HG03342 (cell line): ENCODE results near the gene SCP2.

Experiments used
- ATAC-seq: cut with Tn5 transposase; IDR thresholded peaks from one replicate; pipeline ENCODE4 v1.9.1; 2021; ENCODE audit warnings: mild to moderate bottlenecking, moderate library complexity; ENCODE audit not compliant: unreplicated experiment

Gene SCP2

DNA sequence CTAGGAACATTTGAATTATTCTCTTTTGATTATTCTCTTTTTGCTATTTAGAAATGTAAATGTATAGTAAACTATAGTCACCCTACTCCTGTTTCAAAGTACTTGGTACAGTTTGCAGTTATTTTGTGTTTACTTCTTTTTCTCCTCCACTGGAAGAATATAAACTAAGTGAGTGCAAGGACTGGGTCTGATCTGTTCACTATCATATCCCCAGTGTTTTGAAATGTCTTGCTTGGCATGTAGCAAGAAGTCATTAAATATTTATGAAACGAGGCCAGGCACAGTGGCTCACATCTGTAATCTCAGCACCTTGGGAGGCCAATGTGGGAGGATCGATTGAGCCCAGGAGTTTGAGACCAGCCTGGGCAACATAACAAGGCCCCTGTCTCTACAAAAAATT, 99.2 kb downstream of the SCP2 start:
- ATAC-seq, result no peak

- no peak for ATAC-seq
Observed at GRCh38 chr1:53031732-53032131, 104.7 kb downstream of the SCP2 start.

GRCh38 chr1:53037159-53037558, 110.1 kb downstream of the SCP2 start:
- ATAC-seq, result no peak

DNA sequence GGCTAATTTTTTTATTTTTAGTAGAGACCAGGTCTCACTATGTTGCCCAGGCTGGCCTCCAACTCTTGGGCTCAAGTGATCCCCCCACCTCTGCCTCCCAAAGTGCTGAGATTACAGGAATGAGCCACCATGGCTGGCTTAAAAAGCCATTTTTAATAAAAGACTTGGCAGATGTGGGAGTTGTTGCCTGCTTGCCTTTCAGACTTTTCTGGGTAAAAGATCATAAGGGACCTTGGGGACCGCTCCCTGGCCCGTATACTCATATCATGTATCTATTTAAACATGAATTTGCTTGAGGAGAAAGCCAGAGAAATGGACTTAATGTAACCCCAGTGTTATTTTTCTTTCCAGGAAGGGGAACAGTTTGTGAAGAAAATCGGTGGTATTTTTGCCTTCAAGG, 111.5 kb downstream of the SCP2 start:
- no peak for ATAC-seq

DNA sequence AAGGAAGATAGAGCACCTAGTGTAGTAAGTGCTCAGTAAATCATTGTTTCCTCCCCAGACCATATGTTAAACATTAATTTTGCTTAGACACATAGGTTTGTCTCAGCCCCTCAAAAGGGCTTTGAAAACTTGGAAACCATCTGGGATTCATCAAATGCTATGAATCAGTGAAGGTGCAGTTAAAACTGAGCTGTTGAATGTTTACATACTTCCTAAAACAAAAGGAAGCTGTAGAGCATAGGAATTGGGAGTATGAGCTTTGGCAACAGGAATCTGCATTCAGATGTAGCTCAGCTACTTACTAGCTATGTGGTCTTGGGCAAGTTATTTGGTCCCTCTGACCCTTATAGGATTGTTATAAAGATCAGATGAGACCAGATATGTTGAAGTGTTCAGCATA, 116.2 kb downstream of the SCP2 start:
- ATAC-seq, result no peak

- no peak for ATAC-seq
Observed at GRCh38 chr1:53044926-53045325, 117.8 kb downstream of the SCP2 start.

GRCh38 chr1:53046930-53047329, 119.9 kb downstream of the SCP2 start:
- no peak for ATAC-seq

- ATAC-seq, result no peak
Observed at GRCh38 chr1:53047737-53048736, 121.0 kb downstream of the SCP2 start.

DNA sequence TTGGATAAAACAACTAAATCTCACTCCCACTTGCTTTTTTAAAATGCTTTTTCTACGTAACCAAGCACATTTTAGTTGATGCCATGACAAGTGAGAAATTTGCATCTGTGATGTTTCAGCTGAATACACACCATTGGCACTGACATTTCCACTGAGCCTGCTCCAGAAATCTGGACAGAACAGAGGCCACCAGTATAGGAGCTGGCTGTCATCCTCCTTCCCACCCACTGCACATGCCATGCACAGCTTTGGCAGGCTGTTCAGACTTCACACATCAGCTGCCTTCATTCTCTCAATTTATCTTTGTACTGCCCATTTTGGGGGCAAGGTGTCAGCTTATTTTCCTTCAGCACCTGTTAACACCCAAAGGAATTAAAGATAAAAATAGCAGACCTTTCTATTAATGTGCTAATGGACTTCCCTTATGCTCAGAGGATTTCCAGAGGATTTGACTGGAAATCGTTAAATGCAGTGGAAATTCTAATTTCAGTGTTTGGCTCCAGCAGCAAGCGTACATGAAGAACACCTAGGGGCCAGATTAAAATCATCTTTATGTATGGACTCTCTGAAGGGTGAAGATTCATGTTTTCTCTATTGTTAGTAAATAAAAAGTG, 122.0 kb downstream of the SCP2 start:
- ATAC-seq, result no peak

GRCh38 chr1:53049574-53049967, 122.5 kb downstream of the SCP2 start:
- no peak for ATAC-seq

- no peak for ATAC-seq
Observed at GRCh38 chr1:53050310-53050709, 123.2 kb downstream of the SCP2 start.

- no peak for ATAC-seq
Observed at GRCh38 chr1:53051676-53052075, 124.6 kb downstream of the SCP2 start.

DNA sequence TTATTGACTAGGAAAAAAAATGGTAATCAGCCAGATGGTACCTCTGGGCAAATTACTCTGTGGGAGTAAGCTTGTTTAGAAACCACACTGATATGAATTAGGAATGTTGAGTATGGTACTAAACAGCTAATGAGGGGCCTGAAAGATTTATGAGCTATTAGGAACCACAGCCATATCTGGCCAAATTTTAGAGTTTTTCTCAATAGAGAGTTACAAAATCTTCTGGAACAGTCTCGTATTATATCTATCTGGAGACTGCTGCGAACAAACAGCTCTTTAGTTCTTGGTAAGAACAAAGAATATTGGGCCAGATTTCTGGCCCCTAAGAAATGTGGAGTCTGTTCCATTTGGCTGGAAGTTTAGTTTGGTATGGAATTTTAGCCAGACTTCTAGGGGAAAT, 130.1 kb downstream of the SCP2 start:
- ATAC-seq, result no peak

DNA sequence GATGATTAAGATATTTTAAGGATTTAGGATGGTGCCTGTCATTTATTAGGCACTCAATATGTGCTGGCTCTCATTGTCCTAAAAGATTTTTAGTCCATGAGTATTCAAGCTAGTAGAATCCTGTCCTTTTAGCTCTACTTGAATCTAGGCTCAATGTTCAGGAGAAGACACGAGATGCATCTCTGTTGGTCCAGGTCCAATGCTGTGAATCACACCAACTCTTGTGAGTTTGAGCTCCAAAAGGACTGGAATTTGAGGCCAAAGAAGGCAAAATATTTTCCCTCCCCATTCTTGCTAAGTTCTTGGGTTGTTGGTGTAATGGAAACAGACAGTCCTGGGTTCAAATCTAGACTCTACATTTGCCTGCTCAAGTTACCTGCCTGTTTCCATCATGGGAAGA, 133.5 kb downstream of the SCP2 start:
- ATAC-seq, result no peak

GRCh38 chr1:53061123-53061858, 134.2 kb downstream of the SCP2 start:
- ATAC-seq, result no peak

DNA sequence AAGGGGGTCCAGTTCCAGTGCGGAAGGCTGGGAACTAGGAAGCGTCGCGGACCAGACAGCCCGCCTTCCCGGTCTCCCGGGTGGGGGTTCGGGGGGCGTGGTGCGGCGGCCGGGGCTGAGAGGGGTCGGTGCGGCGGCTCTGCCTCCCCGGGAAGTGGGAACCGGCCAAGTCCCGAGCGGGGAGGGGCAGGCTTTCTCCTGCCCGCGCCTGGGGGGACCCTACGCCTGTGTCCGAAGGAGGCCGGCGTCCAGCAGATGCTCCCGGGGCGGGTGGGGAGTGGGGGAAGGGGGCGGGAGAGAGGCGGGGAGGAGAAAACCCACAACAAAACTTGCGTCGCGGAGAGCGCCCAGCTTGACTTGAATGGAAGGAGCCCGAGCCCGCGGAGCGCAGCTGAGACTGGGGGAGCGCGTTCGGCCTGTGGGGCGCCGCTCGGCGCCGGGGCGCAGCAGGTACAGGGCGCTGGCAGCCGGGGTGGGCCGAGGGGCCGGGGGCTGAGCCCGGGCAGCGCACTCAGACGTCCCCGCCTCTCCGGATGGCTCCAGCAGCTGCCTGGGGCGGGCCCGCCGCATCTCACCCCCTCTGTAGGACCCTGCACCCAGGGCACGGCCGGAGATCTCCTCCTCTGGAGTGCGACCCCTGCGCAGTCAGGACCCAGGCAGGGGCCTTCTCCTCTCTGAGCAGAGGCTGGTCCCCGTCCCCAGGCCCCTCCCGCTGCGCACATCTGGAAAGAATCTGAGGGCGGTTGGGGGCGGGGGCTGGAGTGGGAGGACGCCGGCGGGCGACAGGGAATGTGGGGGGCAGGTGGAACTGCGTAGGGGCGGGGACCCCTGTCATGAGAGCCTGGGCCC, 135.0 kb downstream of the SCP2 start, which contains the start of gene PODN:
PODN (plus strand) TSS at position 355 of the 849 bp plus-strand sequence. CDS start 7,643 bp downstream, outside the sequence.
- no peak for ATAC-seq

DNA sequence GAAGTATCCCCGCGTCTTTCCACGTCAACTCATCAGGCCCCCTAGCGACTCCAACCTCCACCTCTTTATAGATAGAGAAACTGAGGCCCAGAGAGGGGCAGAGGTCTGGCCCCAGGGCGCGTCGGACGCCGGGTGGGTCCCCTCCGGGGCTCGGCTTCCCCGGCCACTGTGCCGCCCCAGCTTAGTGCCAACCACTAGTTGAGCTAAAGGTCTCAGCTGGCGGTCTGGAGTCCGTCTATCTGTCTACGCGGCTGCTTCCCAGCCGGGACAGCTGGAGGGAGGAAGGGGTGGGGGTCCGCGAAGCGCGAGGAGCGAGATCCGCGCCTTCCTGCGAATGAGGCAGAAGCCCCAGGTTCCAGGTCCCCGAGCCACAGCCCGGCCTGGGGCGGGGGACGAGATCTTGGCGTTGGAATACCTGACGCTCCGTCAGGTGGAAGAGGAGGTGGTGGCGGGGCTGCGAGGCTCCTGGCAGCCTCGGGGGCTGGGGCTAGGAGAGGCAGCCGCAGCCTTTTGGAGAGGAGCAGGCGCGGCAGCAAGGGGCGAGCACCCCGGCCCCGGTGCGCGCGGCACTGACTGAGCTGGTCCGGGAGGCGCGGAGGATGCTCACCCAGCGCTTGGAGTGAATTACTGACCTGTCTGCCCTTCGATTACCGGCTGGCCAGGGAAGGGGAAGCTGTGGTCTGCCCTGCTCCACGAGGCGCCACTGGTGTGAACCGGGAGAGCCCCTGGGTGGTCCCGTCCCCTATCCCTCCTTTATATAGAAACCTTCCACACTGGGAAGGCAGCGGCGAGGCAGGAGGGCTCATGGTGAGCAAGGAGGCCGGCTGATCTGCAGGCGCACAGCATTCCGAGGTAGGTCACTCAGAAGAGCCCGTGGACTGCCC, 135.9 kb downstream of the SCP2 start:
- no peak for ATAC-seq

GRCh38 chr1:53063744-53064515, 136.9 kb downstream of the SCP2 start:
- no peak for ATAC-seq

DNA sequence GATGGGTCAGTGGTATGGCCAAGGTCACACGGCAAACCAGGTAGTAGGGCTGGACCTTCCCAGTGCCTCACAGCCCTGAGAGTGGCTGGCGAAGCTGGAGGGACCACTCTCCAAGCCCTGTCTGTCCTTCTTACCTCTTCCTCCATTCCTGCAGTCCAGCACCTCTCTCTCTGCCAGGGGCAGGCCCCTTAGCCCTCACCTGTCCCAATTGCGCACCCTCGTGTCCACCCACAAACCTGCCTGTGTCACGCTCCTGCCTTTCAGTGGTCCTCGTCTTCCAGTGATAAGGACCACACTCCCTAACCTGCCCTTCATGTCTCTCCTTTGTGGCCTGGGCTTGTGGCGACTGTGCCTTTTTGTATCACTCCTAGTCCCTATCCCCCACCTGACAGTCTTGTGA, 138.3 kb downstream of the SCP2 start:
- no peak for ATAC-seq
